PC-9 (cell line): ENCODE data around the gene CRISPLD2. TPM values are rescaled to one million over a fixed set of nuclear protein-coding genes. Genes with fewer than 3 reads are reported as not detected.

Source experiments
- BruUV-seq: library from RNA; stranded (reverse); fragments of 400-500 nt; replicated peaks from 2 replicates; lab custom pipeline; 2021; lab: Mats Ljungman, UMichigan
- CTCF ChIA-PET: fragments of 300-600 bp; sonication (Branson Sonifier 250); formaldehyde crosslinking; loops from one replicate; lab custom pipeline; 2022; ENCODE audit warnings: antibody characterized with exemption; lab: Charles Lee
- POLR2A ChIA-PET: fragments of 300-600 bp; sonication (Branson Sonifier 250); formaldehyde crosslinking; loops from one replicate; lab custom pipeline; 2022; ENCODE audit warnings: antibody characterized with exemption; ENCODE audit not compliant: unreplicated experiment; lab: Charles Lee
- DNase-seq, 2 experiments: peaks; one replicate each; pipeline versions ENCODE4 v3.0.0 to v3.0.0-alpha.2; 2015 to 2022; ENCODE audit warnings: mixed read lengths in 1 of 2
- H2AFZ ChIP-seq: fragments of 200-600 bp; sonication (generic); 2 replicates; pipeline ENCODE4 v1.8.1; 2017; ENCODE audit warnings: antibody characterized with exemption
- H3F3A ChIP-seq: fragments of 200-600 bp; sonication (generic); 2 replicates; pipeline ENCODE4 v1.8.1; 2017; ENCODE audit warnings: antibody characterized with exemption, mild to moderate bottlenecking, low read depth; ENCODE audit not compliant: insufficient read depth
- H3K27ac ChIP-seq: fragments of 200-600 bp; sonication (generic); 2 replicates; pipeline ENCODE4 v1.6.1; 2016; ENCODE audit warnings: mixed run types
- H3K27me3 ChIP-seq: fragments of 200-600 bp; sonication (generic); 2 replicates; pipeline ENCODE4 v1.6.1; 2016; ENCODE audit warnings: low read depth, mixed run types; ENCODE audit not compliant: insufficient read depth
- H3K36me3 ChIP-seq: fragments of 200-600 bp; sonication (generic); 2 replicates; pipeline ENCODE4 v1.6.1; 2016; ENCODE audit warnings: low read depth, mixed run types
- H3K4me1 ChIP-seq: fragments of 200-600 bp; sonication (generic); replicated peaks from 2 replicates; pipeline ENCODE4 v1.6.1; 2016; ENCODE audit warnings: mixed run types; ENCODE audit not compliant: insufficient read depth
- H3K4me2 ChIP-seq: fragments of 200-600 bp; sonication (generic); 2 replicates; pipeline ENCODE4 v1.6.1; 2017; ENCODE audit warnings: mixed run types
- H3K4me3 ChIP-seq: fragments of 200-600 bp; sonication (generic); 2 replicates; pipeline ENCODE4 v1.6.1; 2016; ENCODE audit warnings: mixed run types
- H3K79me2 ChIP-seq: fragments of 200-600 bp; sonication (generic); 2 replicates; pipeline ENCODE4 v1.6.1; 2017; ENCODE audit warnings: low read depth, mixed run types
- H3K9me2 ChIP-seq: fragments of 200-600 bp; sonication (generic); 2 replicates; pipeline ENCODE4 v1.8.1; 2017; ENCODE audit warnings: mild to moderate bottlenecking; ENCODE audit not compliant: insufficient read depth
- H3K9me3 ChIP-seq: fragments of 200-600 bp; sonication (generic); 2 replicates; pipeline ENCODE4 v1.8.1; 2016; ENCODE audit warnings: low read depth; ENCODE audit not compliant: insufficient read depth
- H4K20me1 ChIP-seq: fragments of 200-600 bp; sonication (generic); 2 replicates; pipeline ENCODE4 v1.8.1; 2017; ENCODE audit not compliant: insufficient read depth
- CTCF ChIP-seq: fragments of 200-600 bp; sonication (generic); conservative IDR thresholded peaks from 2 replicates; pipeline ENCODE4 v1.6.1; 2017; ENCODE audit warnings: mixed run types, antibody characterized with exemption, mild to moderate bottlenecking, moderate library complexity
- EZH2 ChIP-seq: fragments of 200-600 bp; sonication (generic); IDR thresholded peaks from 2 replicates; pipeline ENCODE4 v1.8.0; 2017; ENCODE audit warnings: antibody characterized with exemption, low read depth
- intact Hi-C: fragments of 100-400 bp; cut with micrococcal nuclease; formaldehyde crosslinking; loops from one replicate; pipeline ENCODE4 v1.10.0; 2022; ENCODE audit not compliant: unreplicated experiment
- total RNA-seq: library from RNA; stranded (reverse); gene quantifications from 2 replicates; pipeline ENCODE4 v1.2.3, GENCODE V29; 2021

The CRISPLD2 gene
- total RNA-seq, 1 experiment from 2014 or later: 18.6 TPM

GRCh38 chr16:84834403-84834772 lies 14.6 kb downstream of the CRISPLD2 start:
- H3K27ac ChIP-seq: no peak overlapping the region
- H2AFZ ChIP-seq: no peak overlapping the region
- no peaks in the 10 kb centered on the region for H4K20me1 ChIP-seq
- no peaks in the 10 kb centered on the region for H3K9me2 ChIP-seq
- H3K4me1 ChIP-seq: peaks cover 16% of the 10 kb centered on the region
- H3K27me3 ChIP-seq: no peaks in the 10 kb centered on the region
- no peak for DNase-seq
- H3F3A ChIP-seq: peaks cover 18% of the 10 kb centered on the region
- BruUV-seq: no TSS peak
- H3K4me3 ChIP-seq: no peak overlapping the region
- intact Hi-C loops: no loop called here
- ChIA-PET POLR2A (no interaction called here), CTCF (no interaction called here)
- no peak overlapping the region for H3K4me2 ChIP-seq
- TF ChIP-seq EZH2 (no peak), CTCF (no peak)
- H3K36me3 ChIP-seq: no peaks in the 10 kb centered on the region
- no peaks in the 10 kb centered on the region for H3K9me3 ChIP-seq
- H3K79me2 ChIP-seq: no peaks in the 10 kb centered on the region

GRCh38 chr16:84836234-84836647 lies 16.5 kb downstream of the CRISPLD2 start:
- H3K27ac ChIP-seq: no peak overlapping the region
- CTCF ChIA-PET: interaction anchor here (0.5 to 0.6 kb wide), 2 partner anchors 49 to 717 kb away, joined by 4 to 8 read pairs; no protein-coding TSS in a partner anchor
- H4K20me1 ChIP-seq: no peaks in the 10 kb centered on the region

GRCh38 chr16:84836967-84837366 lies 17.2 kb downstream of the CRISPLD2 start:
- Histone ChIP-seq H3K36me3 (no peaks in the 10 kb centered on the region), H3K27me3 (no peaks in the 10 kb centered on the region), H3K4me1 (peaks cover 38% of the 10 kb centered on the region), H3K4me3 (no peak overlapping the region), H3K79me2 (no peaks in the 10 kb centered on the region), H2AFZ (no peak overlapping the region), H3K4me2 (no peak overlapping the region), H4K20me1 (no peaks in the 10 kb centered on the region), H3K9me3 (no peaks in the 10 kb centered on the region), H3K27ac (no peak overlapping the region), H3F3A (peaks cover 33% of the 10 kb centered on the region), H3K9me2 (no peaks in the 10 kb centered on the region)
- ChIA-PET CTCF (interaction anchor here (0.6 kb wide), 1 partner anchor 716 kb away, joined by 8 read pairs; no protein-coding TSS in a partner anchor), POLR2A (no interaction called here)
- no TSS peak for BruUV-seq
- no peak for DNase-seq
- TF ChIP-seq CTCF: no peak
- no peak for TF ChIP-seq EZH2
- intact Hi-C loops: no loop called here

More at GRCh38 chr16:84836234-84836647, 16.5 kb downstream of the CRISPLD2 start:
- H3K4me1 ChIP-seq: peaks cover 34% of the 10 kb centered on the region
- no peak for DNase-seq
- no peaks in the 10 kb centered on the region for H3K9me2 ChIP-seq
- no peaks in the 10 kb centered on the region for H3K9me3 ChIP-seq
- no peak overlapping the region for H3K4me2 ChIP-seq
- H3K36me3 ChIP-seq: no peaks in the 10 kb centered on the region
- no peaks in the 10 kb centered on the region for H3K79me2 ChIP-seq
- H3F3A ChIP-seq: peaks cover 30% of the 10 kb centered on the region
- TF ChIP-seq EZH2 (no peak), CTCF (no peak)
- BruUV-seq: no TSS peak
- H3K27me3 ChIP-seq: no peaks in the 10 kb centered on the region
- POLR2A ChIA-PET: no interaction called here
- H2AFZ ChIP-seq: no peak overlapping the region
- intact Hi-C loops: no loop called here
- H3K4me3 ChIP-seq: no peak overlapping the region
